Nephron (organoid): Measurements from ENCODE around the gene LNPEP.

Source experiments
- H3K27ac Mint-ChIP-seq, 3 experiments: 2 replicates each; pipeline ENCODE4 v1.8.0; 2020; ENCODE audit warnings: mixed read lengths in 3 of 3, mild to moderate bottlenecking in 2 of 3, moderate library complexity in 1 of 3
- H3K27me3 Mint-ChIP-seq: 2 replicates; pipeline ENCODE4 v1.8.0; 2021; ENCODE audit warnings: low read depth, mild to moderate bottlenecking, moderate library complexity, mixed read lengths
- H3K36me3 Mint-ChIP-seq: 2 replicates; pipeline ENCODE4 v1.8.0; 2020; ENCODE audit warnings: low read depth, mixed read lengths
- H3K4me1 Mint-ChIP-seq: 2 replicates; pipeline ENCODE4 v1.8.0; 2020; ENCODE audit warnings: mixed read lengths
- H3K4me3 Mint-ChIP-seq, 3 experiments: 2 replicates each; pipeline ENCODE4 v1.8.0; 2020; ENCODE audit warnings: mild to moderate bottlenecking in 3 of 3, mixed read lengths in 3 of 3, moderate library complexity in 2 of 3
- H3K9me3 Mint-ChIP-seq: 2 replicates; pipeline ENCODE4 v1.8.0; 2020; ENCODE audit warnings: mixed read lengths
- CTCF ChIP-seq, 3 experiments: fragments of 200-600 bp; sonication (generic); IDR thresholded peaks; one replicate each; pipeline ENCODE4 v1.5.0; 2021; ENCODE audit warnings: antibody characterized with exemption in 3 of 3; ENCODE audit not compliant: unreplicated experiment in 3 of 3

Gene LNPEP

GRCh38 chr5:97067296-97067850, 131.5 kb downstream of the LNPEP start:
- H3K27me3 Mint-ChIP-seq, result no peaks in the 10 kb centered on the region
- H3K36me3 Mint-ChIP-seq, result no peaks in the 10 kb centered on the region
- peak overlapping the region; percentile 73 to 76 (median 74) for H3K27ac Mint-ChIP-seq
- peaks cover 51% of the 10 kb centered on the region for H3K4me1 Mint-ChIP-seq
- H3K4me3 Mint-ChIP-seq, result no peak overlapping the region
- no peak for TF ChIP-seq CTCF (IDR thresholded peaks at IDR 0.05; ENCODE audit: unreplicated experiment in 3 of 3)
- H3K9me3 Mint-ChIP-seq, result no peaks in the 10 kb centered on the region

- no peak for TF ChIP-seq CTCF (IDR thresholded peaks at IDR 0.05; ENCODE audit: unreplicated experiment in 3 of 3)
- Mint-ChIP-seq H3K9me3 (no peaks in the 10 kb centered on the region), H3K4me3 (no peak overlapping the region), H3K36me3 (no peaks in the 10 kb centered on the region), H3K27me3 (no peaks in the 10 kb centered on the region), H3K4me1 (peaks cover 46% of the 10 kb centered on the region), H3K27ac (peak overlapping the region; percentile 7 to 57 (median 11))
Measured at GRCh38 chr5:97070234-97070633, 134.4 kb downstream of the LNPEP start.

- Mint-ChIP-seq H3K9me3 (no peaks in the 10 kb centered on the region), H3K36me3 (no peaks in the 10 kb centered on the region), H3K27ac (peak overlapping the region in 1 of 3 experiments; percentile 57), H3K4me1 (peaks cover 42% of the 10 kb centered on the region), H3K4me3 (no peak overlapping the region), H3K27me3 (no peaks in the 10 kb centered on the region)
- TF ChIP-seq CTCF (IDR thresholded peaks at IDR 0.05; ENCODE audit: unreplicated experiment in 3 of 3), result no peak
Measured at GRCh38 chr5:97071101-97071500, 135.2 kb downstream of the LNPEP start.

GRCh38 chr5:97071993-97072392, 136.1 kb downstream of the LNPEP start:
- Mint-ChIP-seq H3K36me3 (no peaks in the 10 kb centered on the region), H3K9me3 (no peaks in the 10 kb centered on the region), H3K4me1 (peaks cover 41% of the 10 kb centered on the region), H3K27ac (peak overlapping the region in 1 of 3 experiments; percentile 57), H3K27me3 (no peaks in the 10 kb centered on the region), H3K4me3 (no peak overlapping the region)
- no peak for TF ChIP-seq CTCF (IDR thresholded peaks at IDR 0.05; ENCODE audit: unreplicated experiment in 3 of 3)

GRCh38 chr5:97072696-97073095, 136.8 kb downstream of the LNPEP start:
- H3K4me1 Mint-ChIP-seq, result peaks cover 34% of the 10 kb centered on the region

More at GRCh38 chr5:97072696-97073095, 136.8 kb downstream of the LNPEP start:
- H3K27me3 Mint-ChIP-seq, result no peaks in the 10 kb centered on the region
- no peak overlapping the region for H3K4me3 Mint-ChIP-seq
- H3K9me3 Mint-ChIP-seq, result no peaks in the 10 kb centered on the region
- peak overlapping the region in 2 of 3 experiments; percentile 9 to 39 for H3K27ac Mint-ChIP-seq
- no peak for TF ChIP-seq CTCF (IDR thresholded peaks at IDR 0.05; ENCODE audit: unreplicated experiment in 3 of 3)
- no peaks in the 10 kb centered on the region for H3K36me3 Mint-ChIP-seq
